A673 (cell line): ENCODE results near the gene KRT80.

Experiments
- EZH2 ChIP-seq: fragments of 200-600 bp; sonication (generic); IDR thresholded peaks from 2 replicates; pipeline ENCODE4 v1.6.1; 2017; ENCODE audit warnings: borderline replicate concordance, low read depth, mild to moderate bottlenecking, mixed read lengths, antibody characterized with exemption, low read length; ENCODE audit not compliant: poor library complexity, severe bottlenecking
- TF ChIP-seq, protein P1 (sequence below): fragments of 300-800, 200-600 bp; sonication (generic); conservative IDR thresholded peaks from 2 replicates; pipeline ENCODE4 v1.5.1; 2017; ENCODE audit warnings: low read depth, mild to moderate bottlenecking, antibody characterized with exemption, low read length, moderate library complexity, mixed read lengths

DNA sequence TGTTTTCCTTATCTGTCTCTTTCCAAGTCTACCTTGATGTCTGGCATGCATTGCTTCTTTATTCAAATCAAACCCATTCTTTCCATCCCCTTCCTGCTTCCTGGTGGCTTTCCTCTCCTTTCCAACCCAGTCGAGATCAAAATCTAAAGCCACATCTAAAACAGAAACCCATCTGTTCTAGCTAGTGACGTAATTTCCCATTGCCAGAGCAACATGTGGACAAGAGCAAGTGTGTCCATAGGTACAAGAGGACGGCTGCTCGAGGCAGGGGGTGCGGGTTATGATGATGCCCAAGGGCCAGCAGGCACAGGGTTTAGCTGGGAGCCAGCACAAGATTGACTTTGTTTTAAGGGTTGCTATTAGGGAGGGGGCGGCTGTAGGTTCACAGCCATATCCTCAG, 7.0 kb downstream of the KRT80 start:
- no peak for TF ChIP-seq EZH2
- TF ChIP-seq, protein P1, sequence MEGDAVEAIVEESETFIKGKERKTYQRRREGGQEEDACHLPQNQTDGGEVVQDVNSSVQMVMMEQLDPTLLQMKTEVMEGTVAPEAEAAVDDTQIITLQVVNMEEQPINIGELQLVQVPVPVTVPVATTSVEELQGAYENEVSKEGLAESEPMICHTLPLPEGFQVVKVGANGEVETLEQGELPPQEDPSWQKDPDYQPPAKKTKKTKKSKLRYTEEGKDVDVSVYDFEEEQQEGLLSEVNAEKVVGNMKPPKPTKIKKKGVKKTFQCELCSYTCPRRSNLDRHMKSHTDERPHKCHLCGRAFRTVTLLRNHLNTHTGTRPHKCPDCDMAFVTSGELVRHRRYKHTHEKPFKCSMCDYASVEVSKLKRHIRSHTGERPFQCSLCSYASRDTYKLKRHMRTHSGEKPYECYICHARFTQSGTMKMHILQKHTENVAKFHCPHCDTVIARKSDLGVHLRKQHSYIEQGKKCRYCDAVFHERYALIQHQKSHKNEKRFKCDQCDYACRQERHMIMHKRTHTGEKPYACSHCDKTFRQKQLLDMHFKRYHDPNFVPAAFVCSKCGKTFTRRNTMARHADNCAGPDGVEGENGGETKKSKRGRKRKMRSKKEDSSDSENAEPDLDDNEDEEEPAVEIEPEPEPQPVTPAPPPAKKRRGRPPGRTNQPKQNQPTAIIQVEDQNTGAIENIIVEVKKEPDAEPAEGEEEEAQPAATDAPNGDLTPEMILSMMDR = no peak
